GM19467 (cell line): Measurements from ENCODE around the gene CCDC38.

Experiments
- ATAC-seq: cut with Tn5 transposase; IDR thresholded peaks from one replicate; pipeline ENCODE4 v1.9.1; 2021; ENCODE audit warnings: mild to moderate bottlenecking, moderate library complexity; ENCODE audit not compliant: unreplicated experiment

CCDC38 gene

GRCh38 chr12:95962222-95962621 lies 19.8 kb upstream of the CCDC38 start:
- ATAC-seq: no peak

- ATAC-seq: no peak
Measured at GRCh38 chr12:95960241-95960640, 17.8 kb upstream of the CCDC38 start.

- no peak for ATAC-seq
Measured at GRCh38 chr12:95959107-95959506, 16.7 kb upstream of the CCDC38 start.

- no peak for ATAC-seq
Measured at GRCh38 chr12:95956557-95957145, 14.2 kb upstream of the CCDC38 start.

GRCh38 chr12:95955549-95956159 lies 13.2 kb upstream of the CCDC38 start:
- ATAC-seq: no peak

GRCh38 chr12:95953000-95953399 lies 10.6 kb upstream of the CCDC38 start:
- no peak for ATAC-seq

- no peak for ATAC-seq
Measured at GRCh38 chr12:95951515-95951914, 9.1 kb upstream of the CCDC38 start.

GRCh38 chr12:95949477-95950206 lies 7.2 kb upstream of the CCDC38 start:
- no peak for ATAC-seq

- ATAC-seq: no peak
Measured at GRCh38 chr12:95944108-95944704, 1.8 kb upstream of the CCDC38 start.

- ATAC-seq: peak; percentile 60
Measured at GRCh38 chr12:95943330-95943842, 972 bp upstream of the CCDC38 start, which contains the start of gene AMDHD1. TSS of gene AMDHD1 (plus strand) at chr12:95943331. CDS start at chr12:95943399, 68 bp downstream.

- ATAC-seq: no peak
Measured at GRCh38 chr12:95942101-95942523, 302 bp downstream of the CCDC38 start.

- no peak for ATAC-seq
Measured at GRCh38 chr12:95940514-95940913, 1.9 kb downstream of the CCDC38 start.

GRCh38 chr12:95922231-95922630 lies 20.2 kb downstream of the CCDC38 start:
- no peak for ATAC-seq

- ATAC-seq: no peak
Measured at GRCh38 chr12:95919110-95919509, 23.3 kb downstream of the CCDC38 start.

GRCh38 chr12:95918194-95918993 lies 24.0 kb downstream of the CCDC38 start:
- peak; percentile 92 for ATAC-seq

GRCh38 chr12:95909871-95910270 lies 32.5 kb downstream of the CCDC38 start:
- no peak for ATAC-seq

GRCh38 chr12:95908573-95908972 lies 33.8 kb downstream of the CCDC38 start:
- no peak for ATAC-seq

GRCh38 chr12:95898081-95898480 lies 44.3 kb downstream of the CCDC38 start:
- no peak for ATAC-seq

GRCh38 chr12:95896846-95897245 lies 45.6 kb downstream of the CCDC38 start:
- no peak for ATAC-seq

- no peak for ATAC-seq
Measured at GRCh38 chr12:95890958-95891357, 51.5 kb downstream of the CCDC38 start.

- ATAC-seq: no peak
Measured at GRCh38 chr12:95887311-95887710, 55.1 kb downstream of the CCDC38 start.
